K562 (cell line): Measurements from ENCODE around the gene ZFAND3. TPM values are rescaled to one million over a fixed set of nuclear protein-coding genes. Genes with fewer than 3 reads are reported as not detected.

Experiments
- CBX1 ChIP-seq: sonication (generic); IDR thresholded peaks from 2 replicates; pipeline ENCODE4 v1.6.1; 2016; ENCODE audit warnings: antibody characterized with exemption, low read depth, mild to moderate bottlenecking
- E2F1 ChIP-seq: sonication (generic); formaldehyde crosslinking; IDR thresholded peaks from 2 replicates; pipeline ENCODE4 v1.8.1; 2023; ENCODE audit warnings: mild to moderate bottlenecking, missing genetic modification reagents, moderate library complexity
- E2F8 ChIP-seq: fragments of 450-650 bp; IDR thresholded peaks from 2 replicates; pipeline ENCODE4 v1.7.1; 2018; ENCODE audit warnings: mild to moderate bottlenecking, low read depth; ENCODE audit not compliant: partially characterized antibody
- FOXA3 ChIP-seq, 2 experiments: fragments of 450-650 bp in 1 of 2; sonication (generic) in 1 of 2; formaldehyde crosslinking; IDR thresholded peaks in 1 of 2; conservative IDR thresholded peaks in 1 of 2; 2 replicates each; pipeline versions ENCODE4 v1.4.0 to v1.8.0; 2020 to 2022; ENCODE audit warnings: mild to moderate bottlenecking in 2 of 2, missing genetic modification reagents in 1 of 2
- FOXJ3 ChIP-seq: sonication (generic); formaldehyde crosslinking; IDR thresholded peaks from 2 replicates; pipeline ENCODE4 v1.4.0; 2020; ENCODE audit warnings: mild to moderate bottlenecking, missing genetic modification reagents
- HBP1 ChIP-seq: fragments of 450-650 bp; formaldehyde crosslinking; IDR thresholded peaks from 2 replicates; pipeline ENCODE4 v1.4.0; 2022; ENCODE audit warnings: missing genetic modification characterization
- HINFP ChIP-seq: fragments of 450-650 bp; conservative IDR thresholded peaks from 2 replicates; pipeline ENCODE4 v1.6.1; 2016; ENCODE audit warnings: missing genetic modification characterization, low read depth, mild to moderate bottlenecking, control low read depth, missing compliant biosample characterization
- KDM4B ChIP-seq, 2 experiments: fragments of 450-650 bp in 1 of 2; sonication (generic) in 1 of 2; IDR thresholded peaks; 2 replicates each; pipeline ENCODE4 v1.6.1; 2016 to 2017; ENCODE audit warnings: borderline replicate concordance in 2 of 2, antibody characterized with exemption in 1 of 2, low read depth in 1 of 2, mild to moderate bottlenecking in 1 of 2
- MCM3 ChIP-seq: fragments of 450-650 bp; IDR thresholded peaks from 2 replicates; pipeline ENCODE4 v1.6.1; 2016
- POLR2G ChIP-seq: fragments of 200-400 bp; formaldehyde crosslinking; IDR thresholded peaks from 2 replicates; pipeline ENCODE4 v1.6.1; 2017; ENCODE audit warnings: low read depth, mild to moderate bottlenecking, antibody characterized with exemption, low read length, moderate library complexity
- SAP30 ChIP-seq: fragments of 200-600 bp; sonication (generic); IDR thresholded peaks from 2 replicates; pipeline ENCODE4 v1.6.1; 2012; ENCODE audit warnings: borderline replicate concordance, low read depth, mild to moderate bottlenecking, moderate library complexity, low read length, control low read depth, inconsistent platforms; ENCODE audit not compliant: insufficient read depth, poor library complexity, severe bottlenecking
- SMC3 ChIP-seq: conservative IDR thresholded peaks from 2 replicates; pipeline ENCODE4 v1.6.1; 2011; ENCODE audit warnings: low read depth, low read length, improper control_type of control experiment; ENCODE audit not compliant: insufficient read depth
- ZC3H11A ChIP-seq: IDR thresholded peaks from 2 replicates; pipeline ENCODE4 v1.6.1; 2012; ENCODE audit warnings: low read depth, low read length, improper control_type of control experiment
- ZHX1 ChIP-seq: fragments of 150-350 bp; conservative IDR thresholded peaks from 2 replicates; pipeline ENCODE4 v1.6.1; 2014; ENCODE audit warnings: low read length
- ZNF232 ChIP-seq: sonication (generic); formaldehyde crosslinking; IDR thresholded peaks from 2 replicates; pipeline ENCODE4 v1.8.0; 2022; ENCODE audit warnings: mild to moderate bottlenecking, missing genetic modification reagents
- ZNF253 ChIP-seq: fragments of 250-450 bp; sonication (Bioruptor Pico); conservative IDR thresholded peaks from 2 replicates; pipeline ENCODE4 v1.6.1; 2021; ENCODE audit warnings: mild to moderate bottlenecking
- ZNF778 ChIP-seq: fragments of 450-650 bp; formaldehyde crosslinking; IDR thresholded peaks from 2 replicates; pipeline ENCODE4 v1.4.0; 2020; ENCODE audit warnings: mild to moderate bottlenecking, moderate library complexity
- polyA plus RNA-seq, 8 experiments: library from polyadenylated mRNA; depleted of rRNA in 4 of 8; stranded (reverse) in 5 of 8; unstranded in 3 of 8; fragments of >200 nt; fragmentation: Nextera tagmentation in 2 of 8; fragmentation: Illumina TruSeq in 1 of 8; extraction: Ambion mirVana in 2 of 8; extraction: Trizol in 1 of 8; gene quantifications; 2 replicates each; pipeline versions ENCODE4 v1.2.1 to v1.2.3, GENCODE V29; 2011 to 2014; ENCODE audit warnings: inconsistent platforms in 1 of 8, missing spikeins in 1 of 8
- total RNA-seq, 7 experiments: library from RNA; depleted of rRNA in 6 of 7; stranded (reverse); fragments of >200 nt in 6 of 7; fragmentation: Illumina TruSeq in 2 of 7; extraction: Trizol in 2 of 7; gene quantifications; 2 replicates each; pipeline versions ENCODE4 v1.2.1 to v1.2.3, GENCODE V29; 2011 to 2021; ENCODE audit warnings: low replicate concordance in 1 of 7

ZFAND3 gene
- total and polyA plus RNA-seq, 9 of the 15 experiments (the other 6 are each of a cell fraction or from before 2014, with no cell fraction given), result 0.81 to 26.6 (median 11.8) TPM

GRCh38 chr6:37819177-37819801 is at the start of gene ZFAND3 (continued):
- TF ChIP-seq CBX1 (no peak; the same call in 1 of the 2 replicates), FOXA3 (CRISPR knock-in tag; conservative IDR thresholded peaks at IDR 0.05 in 1 of 2, IDR thresholded peaks at IDR 0.05 in 1 of 2) (no peak), MCM3 (no peak), HINFP (no peak), SMC3 (no peak), ZNF253 (no peak), KDM4B (IDR thresholded peaks at IDR 0.05; ENCODE audit: borderline replicate concordance in 2 of 2, low read depth in 1 of 2) (peak in 1 of 2 experiments; percentile 65; a peak in 1 of 4 replicates), SAP30 (peak; percentile 18), E2F1 (peak; percentile 69; the same call in 1 of the 2 replicates), E2F8 (no peak), POLR2G (peak; percentile 88), ZC3H11A (no peak), FOXJ3 (CRISPR knock-in tag) (no peak), ZHX1 (no peak), ZNF232 (CRISPR knock-in tag) (no peak), HBP1 (no peak), ZNF778 (CRISPR knock-in tag) (no peak)
